Panc1 (cell line): ENCODE results near the gene MYO7B.

Experiments used
- SIN3A ChIP-seq: IDR thresholded peaks from 2 replicates; pipeline ENCODE4 v1.6.1; 2012; ENCODE audit warnings: low read depth, mild to moderate bottlenecking, low read length, moderate library complexity, borderline replicate concordance; ENCODE audit not compliant: insufficient read depth
- TCF7L2 ChIP-seq: IDR thresholded peaks from 2 replicates; pipeline ENCODE4 v1.6.1; 2011; ENCODE audit warnings: mild to moderate bottlenecking, low read depth, low read length, inconsistent platforms
- TF ChIP-seq, protein P1 (sequence below): fragments of 450-650 bp; IDR thresholded peaks from 2 replicates; pipeline ENCODE4 v1.5.1; 2017; ENCODE audit warnings: mild to moderate bottlenecking

DNA sequence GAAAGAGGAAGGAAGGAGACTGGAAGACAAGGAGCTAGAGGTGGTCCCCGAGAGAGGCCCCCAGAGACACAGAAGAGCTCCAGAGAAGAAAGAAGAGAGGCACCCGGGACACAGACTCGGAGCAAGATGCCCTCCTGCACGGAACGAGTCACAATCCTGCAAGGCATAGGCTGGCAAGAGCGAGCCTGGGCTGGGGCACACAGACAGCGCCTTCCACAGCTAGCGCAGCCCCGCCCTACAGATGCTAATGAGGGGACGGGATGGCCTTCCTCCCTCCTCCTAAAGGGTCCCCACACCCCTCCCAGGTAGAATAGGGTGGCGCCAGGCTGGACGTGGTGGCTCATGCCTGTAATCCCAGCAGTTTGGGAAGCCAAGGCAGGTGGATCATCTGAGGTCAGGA lies 90.7 kb downstream of the MYO7B start:
- TF ChIP-seq, protein P1, sequence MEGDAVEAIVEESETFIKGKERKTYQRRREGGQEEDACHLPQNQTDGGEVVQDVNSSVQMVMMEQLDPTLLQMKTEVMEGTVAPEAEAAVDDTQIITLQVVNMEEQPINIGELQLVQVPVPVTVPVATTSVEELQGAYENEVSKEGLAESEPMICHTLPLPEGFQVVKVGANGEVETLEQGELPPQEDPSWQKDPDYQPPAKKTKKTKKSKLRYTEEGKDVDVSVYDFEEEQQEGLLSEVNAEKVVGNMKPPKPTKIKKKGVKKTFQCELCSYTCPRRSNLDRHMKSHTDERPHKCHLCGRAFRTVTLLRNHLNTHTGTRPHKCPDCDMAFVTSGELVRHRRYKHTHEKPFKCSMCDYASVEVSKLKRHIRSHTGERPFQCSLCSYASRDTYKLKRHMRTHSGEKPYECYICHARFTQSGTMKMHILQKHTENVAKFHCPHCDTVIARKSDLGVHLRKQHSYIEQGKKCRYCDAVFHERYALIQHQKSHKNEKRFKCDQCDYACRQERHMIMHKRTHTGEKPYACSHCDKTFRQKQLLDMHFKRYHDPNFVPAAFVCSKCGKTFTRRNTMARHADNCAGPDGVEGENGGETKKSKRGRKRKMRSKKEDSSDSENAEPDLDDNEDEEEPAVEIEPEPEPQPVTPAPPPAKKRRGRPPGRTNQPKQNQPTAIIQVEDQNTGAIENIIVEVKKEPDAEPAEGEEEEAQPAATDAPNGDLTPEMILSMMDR, result no peak
- no peak for TF ChIP-seq TCF7L2
- no peak for TF ChIP-seq SIN3A
